Psoas muscle (tissue), 8 donors: ENCODE measurements around the gene CLSTN2. TPM values are rescaled to one million over a fixed set of nuclear protein-coding genes. Genes with fewer than 3 reads are reported as not detected.

Source experiments
- ATAC-seq, 4 donors: fragments of 200-7000 bp; cut with Tn5 transposase; one replicate each; pipeline ENCODE4 v1.9.1; 2020; ENCODE audit warnings: moderate library complexity in 3 of 4, mild to moderate bottlenecking in 2 of 4
- DNase-seq, 2 donors: peaks; one replicate each; pipeline ENCODE4 v3.0.0-alpha.2; 2020
- H3K27ac ChIP-seq: fragments of 200-600 bp; one replicate; pipeline ENCODE4 v1.8.0; 2022
- H3K27me3 ChIP-seq, 3 donors: fragments of 200-600 bp in 1 of 3; one replicate each; pipeline versions ENCODE4 v1.6.1 to v1.8.0; 2013 to 2022; ENCODE audit warnings: low read length in 2 of 3, mild to moderate bottlenecking in 2 of 3, moderate library complexity in 1 of 3; ENCODE audit not compliant: insufficient read depth in 3 of 3
- H3K36me3 ChIP-seq, 2 donors: fragments of 200-600 bp in 1 of 2; one replicate each; pipeline versions ENCODE4 v1.6.1 to v1.8.0; 2013 to 2022; ENCODE audit warnings: low read depth in 1 of 2, mild to moderate bottlenecking in 1 of 2, moderate library complexity in 1 of 2; ENCODE audit not compliant: insufficient read depth in 1 of 2
- H3K4me1 ChIP-seq: fragments of 200-600 bp; one replicate; pipeline ENCODE4 v1.8.0; 2022
- H3K4me3 ChIP-seq: fragments of 200-600 bp; one replicate; pipeline ENCODE4 v1.8.0; 2022; ENCODE audit warnings: mild to moderate bottlenecking
- H3K9me3 ChIP-seq: fragments of 200-600 bp; one replicate; pipeline ENCODE4 v1.8.0; 2022
- CTCF ChIP-seq: fragments of 200-600 bp; IDR thresholded peaks from one replicate; pipeline ENCODE4 v1.8.0; 2022; ENCODE audit warnings: antibody characterized with exemption
- WGBS, 3 donors: extraction: QIAGEN DNeasy Blood & Tissue Kit; methylation state at CpG; one replicate each; pipeline versions ENCODE4 v1.1.6 to v1.1.7; 2013; 5-methylcytosine and 5-hydroxymethylcytosine counted together
- intact Hi-C, 2 donors: fragments of 100-400 bp; cut with DNase I; formaldehyde crosslinking; loops; one replicate each; pipeline versions ENCODE4 v1.11.0 to v1.14.2; 2022
- polyA plus RNA-seq, 3 donors: library from polyadenylated mRNA; stranded (reverse); fragments of 200-250 nt; gene quantifications; one replicate each; pipeline ENCODE4 v1.2.3, GENCODE V29; 2013
- total RNA-seq, 4 donors: library from RNA; stranded (reverse); fragmentation: NEBNext Ultra II Directional in 2 of 4; extraction: Animal tissue kit (Norgen Biotek cat#: 25700) in 2 of 4; gene quantifications; one replicate each; pipeline versions ENCODE4 v1.2.1 to v1.2.4, GENCODE V29; 2021 to 2023
- donor health status: healthy with polysubstance abuse.
- donor health status: DM: no; HTN: no; CAD: no; lungs with moderate emphysema.
- donor health status: Bipolar disorder and iron deficiency.
- donor health status: healthy.
- donor health status: DM: yes; HTN: yes; CAD: no.
- donor health status: DM: no; HTN: no; CAD: no.
- donor health status: DM: no; HTN: no; CAD: no.
- donor health status: DM: yes; HTN: yes; CAD: no.

CLSTN2 gene
- total and polyA plus RNA-seq, 7 donors: 0.24 to 5.0 (median 1.5) TPM

- Histone ChIP-seq H3K4me3 (no peak overlapping the region), H3K9me3 (no peaks in the 10 kb centered on the region), H3K4me1 (no peaks in the 10 kb centered on the region), H3K27ac (no peak overlapping the region), H3K27me3 (peaks cover 0 to 2% (median 0%) of the 10 kb centered on the region in 3 donors), H3K36me3 (no peaks in the 10 kb centered on the region)
- DNase-seq (no peak), ATAC-seq (no peak)
- intact Hi-C loops: no loop called here
- TF ChIP-seq CTCF: no peak
- WGBS, 3 donors: 54 to 61% (median 58%) methylated on average over 1 of the region's 1 CpG
Measured at GRCh38 chr3:140103166-140103565, 168.2 kb downstream of the CLSTN2 start.

GRCh38 chr3:140103986-140104645 lies 169.1 kb downstream of the CLSTN2 start:
- no peaks in the 10 kb centered on the region for H3K4me1 ChIP-seq
- H3K9me3 ChIP-seq: no peaks in the 10 kb centered on the region
- no peak for DNase-seq
- peaks cover 0 to 2% (median 0%) of the 10 kb centered on the region in 3 donors for H3K27me3 ChIP-seq
- ATAC-seq: no peak
- WGBS, 3 donors: 50 to 73% (median 58%) methylated on average over 4 of the region's 4 CpGs
- TF ChIP-seq CTCF: no peak
- no peaks in the 10 kb centered on the region for H3K36me3 ChIP-seq
- intact Hi-C loops: no loop called here
- no peak overlapping the region for H3K27ac ChIP-seq
- H3K4me3 ChIP-seq: no peak overlapping the region

GRCh38 chr3:140113996-140114788 lies 179.2 kb downstream of the CLSTN2 start:
- Histone ChIP-seq H3K9me3 (no peaks in the 10 kb centered on the region), H3K27me3 (no peaks in the 10 kb centered on the region), H3K36me3 (no peaks in the 10 kb centered on the region), H3K27ac (no peak overlapping the region), H3K4me3 (no peak overlapping the region), H3K4me1 (peaks cover 9% of the 10 kb centered on the region)
- intact Hi-C loops: no loop called here
- ATAC-seq: peak; percentile 35 to 76 (median 68)
- no peak for DNase-seq
- 87 to 91% (median 90%) methylated on average over 3 of the region's 3 CpGs for WGBS, 3 donors
- TF ChIP-seq CTCF: no peak

GRCh38 chr3:140114789-140115080 lies 179.8 kb downstream of the CLSTN2 start:
- ATAC-seq: peak in 2 of 4 donors; percentile 30 to 32
- intact Hi-C loops: no loop called here
- no peaks in the 10 kb centered on the region for H3K27me3 ChIP-seq
- no peak overlapping the region for H3K4me3 ChIP-seq
- H3K36me3 ChIP-seq: no peaks in the 10 kb centered on the region
- no peak for DNase-seq
- H3K4me1 ChIP-seq: peaks cover 9% of the 10 kb centered on the region
- H3K9me3 ChIP-seq: no peaks in the 10 kb centered on the region
- no peak overlapping the region for H3K27ac ChIP-seq
- 41 to 55% (median 50%) methylated on average over 2 of the region's 2 CpGs for WGBS, 3 donors
- TF ChIP-seq CTCF: no peak
